Measurements from ENCODE around the gene CLSTN2. TPM values are rescaled to one million over a fixed set of nuclear protein-coding genes. Genes with fewer than 3 reads are reported as not detected.

CLSTN2 gene
- total RNA-seq, 2 donors from 2014 or later, result 3.5 to 60.3 TPM

GRCh38 chr3:140177943-140178342 lies 243.0 kb downstream of the CLSTN2 start:
- WGBS, result 73% methylated on average over 3 of the region's 3 CpGs
- TF ChIP-seq POLR2AphosphoS5 (IDR thresholded peaks at IDR 0.05), result no peak
- TF ChIP-seq CTCF (IDR thresholded peaks at IDR 0.05), result no peak
- no peak for TF ChIP-seq POLR2A (IDR thresholded peaks at IDR 0.05)
- intact Hi-C loops (cut with DNase I), result no loop called here
- Histone ChIP-seq H3K4me3 (no peak overlapping the region), H3K9me3 (no peaks in the 10 kb centered on the region), H3K4me1 (replicated peaks) (no peaks in the 10 kb centered on the region), H3K27ac (no peak overlapping the region), H3K36me3 (no peaks in the 10 kb centered on the region), H3K27me3 (replicated peaks; ENCODE audit: insufficient read depth) (no peaks in the 10 kb centered on the region)
- DNase-seq (ENCODE audit: low spot score), result no peak

- H3K36me3 ChIP-seq, result no peaks in the 10 kb centered on the region
- H3K4me1 ChIP-seq (replicated peaks), result no peaks in the 10 kb centered on the region
- TF ChIP-seq POLR2AphosphoS5 (IDR thresholded peaks at IDR 0.05), result no peak
- TF ChIP-seq POLR2A (IDR thresholded peaks at IDR 0.05), result no peak
- no peak for TF ChIP-seq CTCF (IDR thresholded peaks at IDR 0.05)
- intact Hi-C loops (cut with DNase I), result no loop called here
- H3K27me3 ChIP-seq (replicated peaks; ENCODE audit: insufficient read depth), result no peaks in the 10 kb centered on the region
- H3K9me3 ChIP-seq, result no peaks in the 10 kb centered on the region
- H3K27ac ChIP-seq, result no peak overlapping the region
- H3K4me3 ChIP-seq, result no peak overlapping the region
- DNase-seq (ENCODE audit: low spot score), result no peak
- 47% methylated on average over 5 of the region's 5 CpGs for WGBS
Observed at GRCh38 chr3:140178482-140178881, 243.5 kb downstream of the CLSTN2 start.

GRCh38 chr3:140180603-140181002 lies 245.6 kb downstream of the CLSTN2 start:
- no peak for DNase-seq (ENCODE audit: low spot score)
- H3K4me3 ChIP-seq, result no peak overlapping the region
- H3K36me3 ChIP-seq, result no peaks in the 10 kb centered on the region
- no peaks in the 10 kb centered on the region for H3K9me3 ChIP-seq
- no peak for TF ChIP-seq POLR2AphosphoS5 (IDR thresholded peaks at IDR 0.05)
- no peak for TF ChIP-seq CTCF (IDR thresholded peaks at IDR 0.05)
- no peak for TF ChIP-seq POLR2A (IDR thresholded peaks at IDR 0.05)
- intact Hi-C loops (cut with DNase I), result no loop called here
- H3K27ac ChIP-seq, result no peak overlapping the region
- 38% methylated on average over 1 of the region's 1 CpG for WGBS
- no peaks in the 10 kb centered on the region for H3K27me3 ChIP-seq (replicated peaks; ENCODE audit: insufficient read depth)
- H3K4me1 ChIP-seq (replicated peaks), result no peaks in the 10 kb centered on the region

- no peak for DNase-seq (ENCODE audit: low spot score)
- Histone ChIP-seq H3K9me3 (no peaks in the 10 kb centered on the region), H3K4me1 (replicated peaks) (peaks cover 5% of the 10 kb centered on the region), H3K36me3 (no peaks in the 10 kb centered on the region), H3K27me3 (replicated peaks; ENCODE audit: insufficient read depth) (no peaks in the 10 kb centered on the region), H3K27ac (no peak overlapping the region), H3K4me3 (no peak overlapping the region)
- intact Hi-C loops (cut with DNase I), result no loop called here
- WGBS, result 95% methylated on average over 4 of the region's 4 CpGs
- no peak for TF ChIP-seq CTCF (IDR thresholded peaks at IDR 0.05)
- no peak for TF ChIP-seq POLR2A (IDR thresholded peaks at IDR 0.05)
- no peak for TF ChIP-seq POLR2AphosphoS5 (IDR thresholded peaks at IDR 0.05)
Observed at GRCh38 chr3:140185375-140185774, 250.4 kb downstream of the CLSTN2 start.

GRCh38 chr3:140186421-140186920 lies 251.5 kb downstream of the CLSTN2 start:
- intact Hi-C loops (cut with DNase I), result no loop called here
- Histone ChIP-seq H3K4me3 (no peak overlapping the region), H3K27me3 (replicated peaks; ENCODE audit: insufficient read depth) (no peaks in the 10 kb centered on the region), H3K9me3 (no peaks in the 10 kb centered on the region), H3K36me3 (no peaks in the 10 kb centered on the region), H3K27ac (no peak overlapping the region), H3K4me1 (replicated peaks) (peaks cover 5% of the 10 kb centered on the region)
- DNase-seq (ENCODE audit: low spot score), result peak; percentile 67
- no peak for TF ChIP-seq POLR2A (IDR thresholded peaks at IDR 0.05)
- TF ChIP-seq CTCF (IDR thresholded peaks at IDR 0.05), result no peak
- TF ChIP-seq POLR2AphosphoS5 (IDR thresholded peaks at IDR 0.05), result peak; percentile 90

Data from prostate gland (tissue), 2 donors.